ENCODE results near the gene LSM2. TPM values are rescaled to one million over a fixed set of nuclear protein-coding genes. Genes with fewer than 3 reads are reported as not detected.
"Not testable (repeated sequence)": the region's sequence is repeated elsewhere in the genome, so short reads cannot be mapped to it uniquely, and the experiment has no call there.

The LSM2 gene
- total RNA-seq, 1 donor from 2014 or later, result 51.6 TPM

DNA sequence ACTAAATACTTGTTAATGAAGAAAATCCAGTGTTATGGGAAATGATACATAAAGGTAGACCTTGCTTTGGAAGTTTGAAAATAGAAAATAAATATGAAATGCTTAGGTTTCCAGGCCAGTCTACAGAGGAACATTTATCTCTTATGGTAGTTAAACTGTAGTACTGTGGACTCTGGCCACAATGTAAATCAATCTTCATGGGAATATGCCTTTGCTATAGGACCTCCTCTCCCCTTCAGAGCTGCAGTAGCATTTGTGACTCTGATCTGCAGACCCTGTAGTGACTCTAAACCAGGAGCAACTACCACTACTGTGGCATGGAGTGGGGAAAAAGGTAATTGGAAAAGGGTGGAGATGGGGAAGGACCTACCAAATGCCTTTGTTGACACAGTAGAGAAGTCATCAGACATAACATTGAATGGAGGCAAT, 13.1 kb upstream of the LSM2 start:
- intact Hi-C loops (cut with DNase I), result no loop called here
- H3K4me3 ChIP-seq, result peak overlapping the region in 1 of 2 donors; percentile 3
- H3K4me1 ChIP-seq, result peaks cover 67% of the 10 kb centered on the region

DNA sequence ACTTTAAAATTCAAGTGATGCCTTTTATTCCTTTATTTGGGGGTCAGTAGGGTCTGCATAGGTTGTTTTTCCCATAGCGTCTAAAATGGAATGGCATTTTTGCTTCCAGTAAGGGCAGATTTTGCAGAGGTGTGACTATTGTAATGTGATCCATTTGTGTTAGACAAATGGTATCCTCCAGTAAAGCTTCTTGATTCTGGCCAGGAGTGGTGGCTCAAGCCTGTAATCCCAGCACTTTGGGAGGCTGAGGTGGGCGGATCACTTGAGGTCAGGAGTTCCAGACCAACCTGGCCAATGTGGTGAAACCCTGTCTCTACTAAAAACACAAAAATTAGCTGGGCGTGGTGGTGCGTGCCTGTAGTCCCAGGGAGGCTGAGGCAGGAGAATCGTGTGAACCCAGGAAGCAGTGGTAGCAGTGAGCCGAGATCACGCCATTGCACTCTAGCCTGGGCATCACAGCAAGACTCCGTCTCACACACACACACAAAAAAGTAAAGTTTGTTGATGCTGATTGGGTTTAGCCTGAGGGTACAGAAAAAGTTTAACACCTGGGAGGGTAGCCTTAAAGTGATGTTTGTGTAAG, 11.3 kb upstream of the LSM2 start:
- TF ChIP-seq POLR2AphosphoS5 (IDR thresholded peaks at IDR 0.05; ENCODE audit: insufficient read depth in 1 of 2, low read depth in 1 of 2), result peak; percentile 8 to 31
- H3K36me3 ChIP-seq; H3K27me3 ChIP-seq; DNase-seq (ENCODE audit: extremely low spot score in 2 of 2); intact Hi-C loops (cut with DNase I); H3K9me3 ChIP-seq: not testable (repeated sequence)
- Histone ChIP-seq H3K4me1 (peaks cover 60% of the 10 kb centered on the region), H3K27ac (peak overlapping the region; percentile 100), H3K4me3 (peak overlapping the region; percentile 12 to 46)

More for the DNA sequence above, 13.1 kb upstream of the LSM2 start:
- DNase-seq (ENCODE audit: extremely low spot score in 2 of 2), result no peak
- Histone ChIP-seq H3K36me3 (no peaks in the 10 kb centered on the region), H3K27ac (peak overlapping the region; percentile 100), H3K9me3 (no peaks in the 10 kb centered on the region), H3K27me3 (no peaks in the 10 kb centered on the region)
- no peak for TF ChIP-seq POLR2AphosphoS5 (IDR thresholded peaks at IDR 0.05; ENCODE audit: insufficient read depth in 1 of 2, low read depth in 1 of 2)
- TF ChIP-seq POLR2A (IDR thresholded peaks at IDR 0.05), result no peak
- TF ChIP-seq, protein P1, sequence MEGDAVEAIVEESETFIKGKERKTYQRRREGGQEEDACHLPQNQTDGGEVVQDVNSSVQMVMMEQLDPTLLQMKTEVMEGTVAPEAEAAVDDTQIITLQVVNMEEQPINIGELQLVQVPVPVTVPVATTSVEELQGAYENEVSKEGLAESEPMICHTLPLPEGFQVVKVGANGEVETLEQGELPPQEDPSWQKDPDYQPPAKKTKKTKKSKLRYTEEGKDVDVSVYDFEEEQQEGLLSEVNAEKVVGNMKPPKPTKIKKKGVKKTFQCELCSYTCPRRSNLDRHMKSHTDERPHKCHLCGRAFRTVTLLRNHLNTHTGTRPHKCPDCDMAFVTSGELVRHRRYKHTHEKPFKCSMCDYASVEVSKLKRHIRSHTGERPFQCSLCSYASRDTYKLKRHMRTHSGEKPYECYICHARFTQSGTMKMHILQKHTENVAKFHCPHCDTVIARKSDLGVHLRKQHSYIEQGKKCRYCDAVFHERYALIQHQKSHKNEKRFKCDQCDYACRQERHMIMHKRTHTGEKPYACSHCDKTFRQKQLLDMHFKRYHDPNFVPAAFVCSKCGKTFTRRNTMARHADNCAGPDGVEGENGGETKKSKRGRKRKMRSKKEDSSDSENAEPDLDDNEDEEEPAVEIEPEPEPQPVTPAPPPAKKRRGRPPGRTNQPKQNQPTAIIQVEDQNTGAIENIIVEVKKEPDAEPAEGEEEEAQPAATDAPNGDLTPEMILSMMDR (IDR thresholded peaks at IDR 0.05), result no peak

DNA sequence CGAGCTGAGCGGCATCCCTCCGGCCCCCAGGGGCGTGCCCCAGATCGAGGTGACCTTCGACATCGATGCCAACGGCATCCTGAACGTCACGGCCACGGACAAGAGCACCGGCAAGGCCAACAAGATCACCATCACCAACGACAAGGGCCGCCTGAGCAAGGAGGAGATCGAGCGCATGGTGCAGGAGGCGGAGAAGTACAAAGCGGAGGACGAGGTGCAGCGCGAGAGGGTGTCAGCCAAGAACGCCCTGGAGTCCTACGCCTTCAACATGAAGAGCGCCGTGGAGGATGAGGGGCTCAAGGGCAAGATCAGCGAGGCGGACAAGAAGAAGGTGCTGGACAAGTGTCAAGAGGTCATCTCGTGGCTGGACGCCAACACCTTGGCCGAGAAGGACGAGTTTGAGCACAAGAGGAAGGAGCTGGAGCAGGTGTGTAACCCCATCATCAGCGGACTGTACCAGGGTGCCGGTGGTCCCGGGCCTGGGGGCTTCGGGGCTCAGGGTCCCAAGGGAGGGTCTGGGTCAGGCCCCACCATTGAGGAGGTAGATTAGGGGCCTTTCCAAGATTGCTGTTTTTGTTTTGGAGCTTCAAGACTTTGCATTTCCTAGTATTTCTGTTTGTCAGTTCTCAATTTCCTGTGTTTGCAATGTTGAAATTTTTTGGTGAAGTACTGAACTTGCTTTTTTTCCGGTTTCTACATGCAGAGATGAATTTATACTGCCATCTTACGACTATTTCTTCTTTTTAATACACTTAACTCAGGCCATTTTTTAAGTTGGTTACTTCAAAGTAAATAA, 10.6 kb upstream of the LSM2 start:
- H3K4me1 ChIP-seq, result peaks cover 58% of the 10 kb centered on the region
- peak; percentile 72 to 94 for TF ChIP-seq POLR2AphosphoS5 (IDR thresholded peaks at IDR 0.05; ENCODE audit: insufficient read depth in 1 of 2, low read depth in 1 of 2)

DNA sequence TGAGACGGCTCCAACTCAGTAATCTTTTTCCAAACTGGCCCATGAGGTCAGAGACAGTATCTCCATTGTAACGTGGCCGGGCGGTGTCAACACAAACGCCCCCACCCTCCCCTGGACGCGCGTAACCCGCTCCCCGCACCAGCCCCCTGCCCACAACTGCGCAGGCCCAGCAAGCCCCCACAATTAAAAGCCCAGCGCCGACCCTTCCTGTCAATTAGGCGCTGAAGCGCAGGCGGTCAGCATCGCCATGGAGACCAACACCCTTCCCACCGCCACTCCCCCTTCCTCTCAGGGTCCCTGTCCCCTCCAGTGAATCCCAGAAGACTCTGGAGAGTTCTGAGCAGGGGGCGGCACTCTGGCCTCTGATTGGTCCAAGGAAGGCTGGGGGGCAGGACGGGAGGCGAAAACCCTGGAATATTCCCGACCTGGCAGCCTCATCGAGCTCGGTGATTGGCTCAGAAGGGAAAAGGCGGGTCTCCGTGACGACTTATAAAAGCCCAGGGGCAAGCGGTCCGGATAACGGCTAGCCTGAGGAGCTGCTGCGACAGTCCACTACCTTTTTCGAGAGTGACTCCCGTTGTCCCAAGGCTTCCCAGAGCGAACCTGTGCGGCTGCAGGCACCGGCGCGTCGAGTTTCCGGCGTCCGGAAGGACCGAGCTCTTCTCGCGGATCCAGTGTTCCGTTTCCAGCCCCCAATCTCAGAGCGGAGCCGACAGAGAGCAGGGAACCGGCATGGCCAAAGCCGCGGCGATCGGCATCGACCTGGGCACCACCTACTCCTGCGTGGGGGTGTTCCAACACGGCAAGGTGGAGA, 8.5 kb upstream of the LSM2 start, which contains the start of the genes HSPA1A and HSPA1L:
Gene HSPA1A, plus strand, starts transcription at position 519 of the 814 bp plus-strand sequence. Its CDS starts 214 bp downstream, at position 733.
Gene HSPA1L, minus strand, starts transcription at position 259 of the 814 bp plus-strand sequence. CDS start 3,311 bp downstream, outside the sequence.
- Histone ChIP-seq H3K9me3 (no peaks in the 10 kb centered on the region), H3K4me3 (peak within 1 kb of the TSS; percentile 59 to 73), H3K36me3 (no peaks in the 10 kb centered on the region), H3K27ac (peak within 1 kb of the TSS; percentile 100), H3K27me3 (no peaks in the 10 kb centered on the region), H3K4me1 (peaks cover 43% of the 10 kb centered on the region)
- peak in 1 of 2 donors; percentile 99 for DNase-seq (ENCODE audit: extremely low spot score in 2 of 2)
- TF ChIP-seq POLR2A (IDR thresholded peaks at IDR 0.05), result peak; percentile 100
- TF ChIP-seq POLR2AphosphoS5 (IDR thresholded peaks at IDR 0.05; ENCODE audit: insufficient read depth in 1 of 2, low read depth in 1 of 2), result peak; percentile 100
- TF ChIP-seq, protein P1 (IDR thresholded peaks at IDR 0.05), result no peak
- intact Hi-C loops (cut with DNase I), result no loop called here

More for the DNA sequence above, 10.6 kb upstream of the LSM2 start:
- intact Hi-C loops (cut with DNase I); DNase-seq (ENCODE audit: extremely low spot score in 2 of 2); H3K9me3 ChIP-seq; H3K27me3 ChIP-seq; H3K36me3 ChIP-seq: not testable (repeated sequence)
- H3K4me3 ChIP-seq, result peak overlapping the region; percentile 12 to 46
- H3K27ac ChIP-seq, result peak overlapping the region; percentile 100

DNA sequence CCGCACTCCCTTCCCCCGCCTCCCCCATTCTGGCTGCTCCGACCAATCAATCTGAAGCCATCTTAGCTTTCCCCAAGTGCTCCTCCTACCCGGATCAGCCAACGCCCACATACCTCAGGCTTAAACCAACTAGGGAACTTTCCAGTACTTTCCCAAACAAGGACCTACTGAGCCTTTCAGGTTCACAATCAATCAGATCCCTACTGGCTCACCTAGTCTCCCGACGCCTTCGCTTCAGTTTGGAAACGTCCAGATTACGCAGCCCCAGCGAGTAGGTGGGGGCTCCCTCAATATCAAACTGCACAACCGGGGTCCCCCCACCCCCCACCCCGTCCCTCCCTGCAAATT, 7.9 kb upstream of the LSM2 start:
- peak in 1 of 2 donors; percentile 99 for DNase-seq (ENCODE audit: extremely low spot score in 2 of 2)
- Histone ChIP-seq H3K4me1 (peaks cover 37% of the 10 kb centered on the region), H3K27ac (peak overlapping the region; percentile 100), H3K36me3 (no peaks in the 10 kb centered on the region), H3K9me3 (no peaks in the 10 kb centered on the region), H3K27me3 (no peaks in the 10 kb centered on the region), H3K4me3 (peak overlapping the region; percentile 59 to 73)
- TF ChIP-seq, protein P1 (IDR thresholded peaks at IDR 0.05), result no peak
- TF ChIP-seq POLR2A (IDR thresholded peaks at IDR 0.05) (peak in 1 of 2 donors; percentile 79), POLR2AphosphoS5 (IDR thresholded peaks at IDR 0.05; ENCODE audit: insufficient read depth in 1 of 2, low read depth in 1 of 2) (peak in 1 of 2 donors; percentile 95)
- intact Hi-C loops (cut with DNase I), result loop anchor here (5.0 kb wide), 1 partner anchor 77 kb away; the partner anchor contains the start of gene CLIC1

All from vagina (tissue), 2 donors.